NCI-H1436 (cell line): Measurements from ENCODE around the gene UNC80.
A peak's percentile ranks its signal among the peaks of the same experiment; 100 is the strongest.

ENCODE experiments used
- DNase-seq: peaks from one replicate; lab custom pipeline; 2025; lab: John Stamatoyannopoulos, UW

The UNC80 gene

GRCh38 chr2:209969692-209970091 is 198.1 kb downstream of the UNC80 start:
- DNase-seq, result no peak

DNA sequence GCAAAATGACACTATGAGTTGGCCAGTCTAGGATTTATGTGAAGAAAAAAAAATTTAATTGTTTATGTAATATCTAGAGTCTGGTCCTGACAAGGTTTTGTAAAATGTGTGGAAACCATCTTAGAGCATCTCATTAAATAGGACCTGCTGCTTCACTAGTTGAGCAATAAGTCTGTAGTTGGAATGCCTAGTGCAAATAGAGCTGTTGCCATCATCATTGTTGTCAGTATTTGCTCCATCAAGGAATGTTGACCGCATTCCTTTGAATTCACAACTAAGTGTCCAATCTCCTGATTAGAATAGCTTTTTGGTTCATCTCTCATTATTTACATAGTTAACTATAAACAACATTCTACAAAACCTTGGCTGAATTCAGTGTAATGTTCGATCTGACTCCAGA is 198.6 kb downstream of the UNC80 start:
- no peak for DNase-seq

GRCh38 chr2:209970711-209971110 is 199.1 kb downstream of the UNC80 start:
- DNase-seq, result no peak

DNA sequence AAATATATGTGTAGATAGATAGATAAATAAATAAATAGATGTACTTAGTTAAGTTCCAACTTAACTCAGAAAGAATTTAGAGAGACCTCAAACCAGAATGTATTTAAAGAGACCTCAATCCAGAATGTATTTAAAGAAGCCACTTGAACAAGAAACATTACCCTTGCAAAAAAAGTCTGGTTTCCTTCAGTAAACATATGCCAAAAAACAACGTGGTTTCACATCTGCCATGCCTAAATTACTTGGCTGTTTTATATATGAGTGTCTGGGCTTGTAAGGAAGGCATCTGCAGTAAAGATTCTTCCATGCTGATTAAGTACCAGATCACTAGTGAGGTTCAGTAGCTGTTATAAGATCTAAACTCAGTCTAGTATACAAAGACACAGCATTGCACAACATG is 201.7 kb downstream of the UNC80 start:
- no peak for DNase-seq

- DNase-seq, result no peak
Observed at GRCh38 chr2:209974576-209974975, 202.9 kb downstream of the UNC80 start.

GRCh38 chr2:209976698-209977385 is 205.2 kb downstream of the UNC80 start:
- no peak for DNase-seq

DNA sequence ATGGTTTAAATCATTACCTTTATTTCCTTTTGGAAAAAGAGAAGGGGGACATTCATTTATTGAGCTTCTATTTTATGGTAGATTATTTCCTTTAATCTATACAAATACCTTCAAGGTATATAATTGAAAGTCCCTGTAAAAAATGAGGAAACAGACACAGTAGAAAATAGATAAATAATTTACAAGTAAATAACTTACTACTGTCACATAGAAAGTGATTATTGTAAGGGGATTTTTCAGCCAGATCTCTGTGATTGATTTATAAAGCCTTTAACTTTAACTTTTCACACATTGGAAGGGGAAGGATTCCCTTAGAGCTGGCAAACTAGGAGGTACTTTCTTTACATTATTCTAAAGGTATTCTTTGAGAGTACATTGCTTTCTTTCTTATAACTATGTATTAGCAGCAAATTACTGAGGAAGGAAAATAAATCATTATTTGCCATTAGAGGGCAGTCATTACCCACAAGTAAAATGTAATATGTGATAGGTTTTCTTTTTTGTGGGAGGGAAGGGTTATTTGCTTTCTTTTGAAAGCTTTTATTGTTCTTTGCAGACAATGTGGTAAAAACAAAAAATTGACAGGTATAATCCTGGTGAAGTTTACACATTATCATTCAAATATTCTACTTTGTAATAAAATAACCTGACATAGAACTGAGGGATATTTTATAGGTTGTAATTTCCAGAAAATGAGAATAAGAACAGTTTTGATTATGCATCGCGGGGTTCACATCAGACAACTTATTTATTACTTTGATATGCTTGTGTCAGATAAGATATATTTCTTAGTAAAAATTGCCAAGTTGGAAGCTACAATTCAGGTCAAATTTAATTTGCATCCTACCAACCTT is 206.0 kb downstream of the UNC80 start:
- DNase-seq, result peak; percentile 27

GRCh38 chr2:209984291-209984690 is 212.7 kb downstream of the UNC80 start:
- no peak for DNase-seq

GRCh38 chr2:209985874-209986273 is 214.2 kb downstream of the UNC80 start:
- DNase-seq, result no peak

DNA sequence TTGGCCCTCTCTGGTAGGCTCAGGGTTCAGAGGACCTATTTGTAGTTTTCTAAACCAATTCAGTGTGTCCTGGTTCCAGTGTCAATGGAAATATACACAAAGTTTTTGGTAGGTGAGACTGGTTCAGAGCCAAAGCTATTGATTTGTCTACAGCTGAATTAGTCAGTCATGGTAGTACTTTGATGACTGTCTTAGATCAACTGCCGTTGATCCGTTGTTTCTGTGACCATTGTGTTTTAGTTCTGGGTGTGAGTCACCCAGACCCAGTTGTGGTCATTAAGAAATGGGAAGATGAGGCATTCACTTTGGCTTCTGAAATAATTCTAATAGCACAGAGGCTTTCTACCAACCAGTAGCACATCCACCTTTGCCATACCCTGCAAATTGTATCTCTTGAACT is 214.8 kb downstream of the UNC80 start:
- DNase-seq, result no peak

DNA sequence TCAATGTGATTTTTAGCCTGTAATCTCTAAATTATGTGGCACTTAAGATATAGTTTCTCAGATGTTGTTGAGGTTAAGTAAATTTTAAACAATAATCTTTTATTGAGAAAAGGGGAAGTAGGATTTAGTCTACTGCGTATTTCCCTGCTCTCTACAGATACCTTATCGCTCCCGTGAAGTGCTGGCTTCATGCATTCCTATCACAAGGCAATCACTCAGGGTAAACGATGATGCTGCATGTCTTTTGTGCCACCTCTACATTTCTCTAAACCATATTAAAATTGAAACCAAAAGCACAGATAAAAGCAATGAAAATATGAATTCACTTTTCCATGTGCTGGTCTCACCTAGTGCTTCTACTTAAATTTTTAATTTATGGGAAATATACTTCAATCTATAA is 216.4 kb downstream of the UNC80 start:
- no peak for DNase-seq

GRCh38 chr2:209990838-209991237 is 219.2 kb downstream of the UNC80 start:
- no peak for DNase-seq

DNA sequence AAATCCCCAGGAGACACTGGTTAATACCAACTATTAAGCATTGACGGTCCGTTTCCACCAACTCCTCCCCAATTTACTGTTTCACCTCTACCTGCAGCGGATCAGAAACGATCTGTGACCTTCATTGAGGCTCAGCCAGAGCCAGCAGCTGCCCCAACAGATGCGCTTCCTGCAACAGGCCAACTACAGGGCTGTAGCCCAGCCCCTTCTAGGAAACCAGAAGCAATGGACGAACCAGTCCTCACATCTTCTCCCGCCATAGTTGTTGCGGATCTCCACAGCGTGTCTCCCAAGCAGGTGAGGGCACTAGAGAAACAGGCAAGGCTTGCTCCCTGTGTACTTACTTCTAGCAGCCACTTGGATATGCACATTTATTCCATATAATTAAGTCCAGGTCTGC is 222.3 kb downstream of the UNC80 start:
- no peak for DNase-seq

DNA sequence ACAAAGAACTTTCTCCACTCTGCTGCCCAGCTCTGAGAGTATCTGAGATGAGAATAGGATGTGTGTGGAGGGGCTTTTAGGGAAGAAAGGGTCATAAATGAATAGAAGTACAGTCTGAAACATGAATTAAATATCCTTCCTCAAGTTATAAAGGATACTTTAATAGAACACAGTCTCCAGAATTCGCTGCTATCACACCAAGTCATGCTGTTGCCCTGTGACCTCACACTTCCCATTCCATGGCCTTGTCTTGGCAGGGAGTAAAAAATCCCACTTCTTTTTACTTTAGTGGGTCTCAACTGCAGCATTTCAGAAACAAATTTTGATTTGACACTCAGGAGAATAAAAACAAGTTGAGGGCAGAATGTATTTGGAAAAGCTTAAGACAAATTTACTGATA is 227.0 kb downstream of the UNC80 start:
- DNase-seq, result no peak

DNA sequence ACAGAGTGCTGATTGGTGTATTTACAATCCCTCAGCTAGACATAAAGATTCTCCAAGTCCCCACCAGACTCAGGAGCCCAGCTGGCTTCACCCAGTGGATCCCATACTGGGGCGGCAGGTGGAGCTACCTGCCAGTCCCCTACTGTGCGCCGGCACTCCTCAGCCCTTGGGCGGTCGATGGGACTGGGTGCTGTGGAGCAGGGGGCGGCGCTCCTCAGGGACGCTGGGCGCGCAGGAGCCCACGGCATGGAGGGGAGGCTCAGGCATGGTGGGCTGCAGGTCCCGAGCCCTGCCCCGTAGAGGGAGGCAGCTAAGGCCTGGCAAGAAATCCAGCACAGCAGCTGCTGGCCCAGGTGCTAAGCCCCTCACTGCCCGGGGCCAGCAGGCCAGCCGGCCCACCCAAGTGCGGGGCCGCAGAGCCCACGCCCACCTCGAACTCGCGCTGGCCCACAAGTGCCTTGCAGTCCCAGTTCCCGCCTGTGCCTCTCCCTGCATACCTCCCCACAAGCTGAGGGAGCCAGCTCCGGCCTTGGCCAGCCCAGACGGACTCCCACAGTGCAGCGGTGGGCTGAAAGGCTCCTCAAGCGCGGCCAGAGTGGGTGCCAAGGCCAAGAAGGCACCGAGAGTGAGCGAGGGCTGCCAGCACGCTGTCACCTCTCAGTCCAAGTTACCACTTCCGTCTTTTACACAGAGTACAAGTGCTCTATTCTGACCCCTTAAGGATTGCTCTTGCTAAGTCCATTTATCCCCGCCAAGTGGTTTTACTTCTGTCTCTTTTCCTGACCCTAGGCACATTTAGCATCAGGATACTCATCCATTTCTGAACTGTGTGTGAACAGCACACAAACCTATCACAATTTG is 229.1 kb downstream of the UNC80 start:
- no peak for DNase-seq

DNA sequence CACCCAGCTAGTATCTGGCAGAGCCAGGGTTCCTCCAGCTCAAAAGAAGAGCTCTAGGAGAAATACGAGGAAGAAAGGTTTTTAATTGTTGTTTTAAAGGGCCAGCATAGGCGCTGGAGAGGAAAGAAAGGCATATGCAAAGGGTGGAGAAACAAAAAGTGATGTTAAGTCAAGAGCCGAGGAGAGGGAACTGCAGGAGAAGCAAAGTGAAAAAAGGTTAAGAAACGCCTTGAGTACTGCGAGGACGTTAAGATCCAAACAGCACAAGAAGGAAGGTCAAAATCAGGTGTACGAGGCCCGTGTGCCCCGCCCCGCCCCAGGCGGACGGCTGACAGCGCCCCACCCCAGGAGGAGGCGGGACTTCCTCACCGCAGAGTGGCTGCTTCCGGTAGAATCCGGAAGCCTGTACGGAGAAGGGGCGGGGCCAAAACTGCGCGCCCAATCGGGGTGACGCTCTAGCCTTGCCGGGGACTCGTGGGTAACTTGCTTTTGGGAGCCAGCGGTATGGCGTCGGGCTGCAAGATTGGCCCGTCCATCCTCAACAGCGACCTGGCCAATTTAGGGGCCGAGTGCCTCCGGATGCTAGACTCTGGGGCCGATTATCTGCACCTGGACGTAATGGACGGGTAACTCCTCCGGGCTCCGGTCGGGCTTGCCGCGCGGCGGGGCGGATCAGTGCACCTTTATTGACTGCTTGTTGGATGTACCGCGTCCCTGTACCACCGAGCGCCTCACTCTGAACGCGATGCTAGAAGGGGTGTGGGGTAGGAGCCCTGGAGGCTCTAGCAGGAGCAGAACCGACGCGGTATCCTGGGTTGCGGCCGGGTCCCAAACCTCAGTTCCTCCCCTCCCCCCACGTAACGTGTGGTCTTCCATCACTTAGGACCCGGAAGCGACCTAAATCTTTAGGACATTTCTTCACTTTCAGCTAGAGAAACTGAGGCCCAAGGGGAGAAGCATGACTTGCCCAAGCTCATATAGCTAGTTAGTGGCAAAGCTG is 230.8 kb downstream of the UNC80 start, which contains the start of gene RPE:
Gene RPE, plus strand, starts transcription at position 481 of the 1,000 bp plus-strand sequence. Its CDS starts 24 bp downstream, at position 505.
- peak; percentile 96 for DNase-seq

GRCh38 chr2:210003359-210003758 is 231.7 kb downstream of the UNC80 start:
- no peak for DNase-seq

GRCh38 chr2:210004881-210005280 is 233.2 kb downstream of the UNC80 start:
- DNase-seq, result no peak

- no peak for DNase-seq
Observed at GRCh38 chr2:210007895-210008294, 236.3 kb downstream of the UNC80 start.

GRCh38 chr2:210009126-210009525 is 237.5 kb downstream of the UNC80 start:
- DNase-seq, result no peak

DNA sequence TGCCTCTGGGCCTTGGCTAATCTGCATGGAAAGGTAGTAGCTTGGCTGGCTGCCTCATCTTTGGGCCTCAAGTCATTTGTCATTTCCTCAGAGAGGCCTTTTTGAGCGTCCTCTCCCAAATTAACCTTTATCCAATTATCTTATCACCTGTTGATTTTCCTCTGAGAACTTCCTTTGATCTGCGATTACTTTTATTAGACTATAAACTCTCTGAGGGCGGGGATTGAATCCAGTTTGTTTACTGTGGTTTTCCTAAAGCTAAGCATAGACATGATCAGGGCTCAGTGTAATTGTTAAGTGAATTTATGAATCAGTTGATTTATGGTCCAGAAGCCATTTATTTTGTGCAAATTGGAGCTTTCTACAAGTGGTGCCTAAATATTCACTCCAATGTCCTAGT is 238.3 kb downstream of the UNC80 start:
- DNase-seq, result no peak
